Pancreas (tissue), 10 donors: ENCODE measurements around the gene TSPAN9. TPM values are rescaled to one million over a fixed set of nuclear protein-coding genes. Genes with fewer than 3 reads are reported as not detected.

Experiments
- ATAC-seq, 4 donors: fragments of 200-7000 bp; cut with Tn5 transposase; one replicate each; pipeline versions ENCODE4 v1.8.0 to v1.9.1; 2020; ENCODE audit warnings: mild to moderate bottlenecking in 4 of 4, moderate library complexity in 4 of 4
- DNase-seq, 6 donors: peaks; one replicate each; pipeline ENCODE4 v3.0.0-alpha.2; 2020
- FAIRE-seq: peaks from 2 replicates; lab custom pipeline; 2012; peaks lifted over from hg19 to GRCh38; lab: Jason Lieb, UNC
- H3K27ac ChIP-seq, 4 donors: fragments of 200-600 bp; sonication (generic); 1 replicate in 3 of 4; 2 replicates in 1 of 4; pipeline versions ENCODE4 v1.5.0 to v1.8.0; 2020
- H3K27me3 ChIP-seq, 4 donors: fragments of 200-600 bp; one replicate each; pipeline ENCODE4 v1.8.0; 2021
- H3K36me3 ChIP-seq, 3 donors: fragments of 200-600 bp; sonication (generic) in 1 of 3; one replicate each; pipeline versions ENCODE4 v1.5.0 to v1.8.0; 2020 to 2021
- H3K4me1 ChIP-seq, 3 donors: fragments of 200-600 bp; one replicate each; pipeline ENCODE4 v1.8.0; 2021
- H3K4me3 ChIP-seq, 4 donors: fragments of 200-600 bp; sonication (generic) in 2 of 4; one replicate each; pipeline versions ENCODE4 v1.5.0 to v1.8.0; 2020 to 2021
- H3K9me3 ChIP-seq, 4 donors: fragments of 200-600 bp; one replicate each; pipeline ENCODE4 v1.8.0; 2021
- WGBS, 2 donors: extraction: QIAGEN DNeasy Blood & Tissue Kit; methylation state at CpG; one replicate each; pipeline ENCODE4 v1.1.7; 2013; 5-methylcytosine and 5-hydroxymethylcytosine counted together
- intact Hi-C, 3 donors: fragments of 100-400 bp; cut with DNase I; formaldehyde crosslinking; loops; one replicate each; pipeline versions ENCODE4 v1.11.1 to v1.14.2; 2022
- polyA plus RNA-seq, 2 donors: library from polyadenylated mRNA; stranded (reverse); fragments of 200-250 nt; gene quantifications; one replicate each; pipeline ENCODE4 v1.2.3, GENCODE V29; 2013
- total RNA-seq, 6 donors: library from RNA; stranded (reverse); fragmentation: NEBNext Ultra II Directional in 4 of 6; extraction: Animal tissue kit (Norgen Biotek cat#: 25700) in 4 of 6; gene quantifications; one replicate each; pipeline versions ENCODE4 v1.2.1 to v1.2.4, GENCODE V29; 2021 to 2023
- TF ChIP-seq, protein P1 (sequence below), 4 donors: fragments of 200-600 bp; sonication (generic) in 3 of 4; IDR thresholded peaks; one replicate each; pipeline versions ENCODE4 v1.5.0 to v1.8.0; 2021; ENCODE audit warnings: antibody characterized with exemption in 4 of 4
- donor health status: healthy with polysubstance abuse.
- donor health status: DM: no; HTN: no; CAD: no; lungs with moderate emphysema.
- donor health status: DM: no; HTN: no; CAD: no.
- donor health status: control.
- donor health status: control.
- donor health status: Bipolar disorder and iron deficiency.
- donor health status: DM: yes; HTN: yes; CAD: no.
- donor health status: DM: no; HTN: no; CAD: no.
- donor health status: DM: no; HTN: no; CAD: no.
- donor health status: DM: yes; HTN: yes; CAD: no.

Gene TSPAN9
- total and polyA plus RNA-seq, 8 donors = 7.8 to 19.5 (median 13.0) TPM

DNA sequence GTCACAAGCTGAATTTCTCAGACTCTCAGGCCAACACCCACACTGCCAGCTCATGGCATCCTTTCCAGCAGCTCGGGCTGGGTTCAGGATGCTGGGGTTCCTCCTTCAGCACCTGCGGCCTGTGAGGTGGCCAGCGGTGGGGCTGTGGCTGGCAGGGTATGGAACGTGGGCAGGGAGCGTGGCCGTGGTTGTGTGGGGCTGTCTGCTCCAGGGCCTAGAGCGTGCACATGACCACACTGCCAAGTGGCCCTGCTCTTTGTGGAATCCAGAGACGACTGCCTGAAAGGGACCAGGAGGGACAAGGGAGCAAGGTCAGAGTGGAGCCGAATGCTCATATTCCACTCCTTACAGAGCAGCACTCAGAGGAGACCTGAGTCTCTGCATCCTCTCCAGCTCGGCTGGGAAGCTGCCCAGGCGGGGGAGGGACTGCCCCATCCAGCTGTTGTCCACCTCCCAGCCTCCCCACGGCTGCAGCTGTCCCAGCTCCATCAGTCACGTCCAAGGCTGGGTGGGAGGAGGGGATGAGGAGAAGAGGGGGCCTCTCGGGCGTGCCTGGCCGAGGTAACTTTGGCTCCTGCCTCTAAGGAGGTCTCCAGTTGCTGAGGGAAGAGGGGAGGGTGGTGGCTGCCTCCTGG lies 71.3 kb downstream of the TSPAN9 start:
- H3K4me3 ChIP-seq = no peak overlapping the region
- no peak for FAIRE-seq
- intact Hi-C loops = loop anchor here in 1 of 3 donors (10.0 kb wide), 1 partner anchor 66 kb away; no protein-coding TSS in a partner anchor
- TF ChIP-seq, protein P1, sequence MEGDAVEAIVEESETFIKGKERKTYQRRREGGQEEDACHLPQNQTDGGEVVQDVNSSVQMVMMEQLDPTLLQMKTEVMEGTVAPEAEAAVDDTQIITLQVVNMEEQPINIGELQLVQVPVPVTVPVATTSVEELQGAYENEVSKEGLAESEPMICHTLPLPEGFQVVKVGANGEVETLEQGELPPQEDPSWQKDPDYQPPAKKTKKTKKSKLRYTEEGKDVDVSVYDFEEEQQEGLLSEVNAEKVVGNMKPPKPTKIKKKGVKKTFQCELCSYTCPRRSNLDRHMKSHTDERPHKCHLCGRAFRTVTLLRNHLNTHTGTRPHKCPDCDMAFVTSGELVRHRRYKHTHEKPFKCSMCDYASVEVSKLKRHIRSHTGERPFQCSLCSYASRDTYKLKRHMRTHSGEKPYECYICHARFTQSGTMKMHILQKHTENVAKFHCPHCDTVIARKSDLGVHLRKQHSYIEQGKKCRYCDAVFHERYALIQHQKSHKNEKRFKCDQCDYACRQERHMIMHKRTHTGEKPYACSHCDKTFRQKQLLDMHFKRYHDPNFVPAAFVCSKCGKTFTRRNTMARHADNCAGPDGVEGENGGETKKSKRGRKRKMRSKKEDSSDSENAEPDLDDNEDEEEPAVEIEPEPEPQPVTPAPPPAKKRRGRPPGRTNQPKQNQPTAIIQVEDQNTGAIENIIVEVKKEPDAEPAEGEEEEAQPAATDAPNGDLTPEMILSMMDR (IDR thresholded peaks at IDR 0.05) = no peak
- H3K27ac ChIP-seq = no peak overlapping the region
- WGBS, 2 donors = 83 to 92% methylated on average over 16 of the region's 16 CpGs
- no peaks in the 10 kb centered on the region for H3K36me3 ChIP-seq
- no peaks in the 10 kb centered on the region for H3K9me3 ChIP-seq
- peak in 1 of 4 donors; percentile 23 for ATAC-seq
- no peaks in the 10 kb centered on the region for H3K27me3 ChIP-seq
- DNase-seq = no peak
- peaks cover 0 to 10% (median 4%) of the 10 kb centered on the region in 3 donors for H3K4me1 ChIP-seq

DNA sequence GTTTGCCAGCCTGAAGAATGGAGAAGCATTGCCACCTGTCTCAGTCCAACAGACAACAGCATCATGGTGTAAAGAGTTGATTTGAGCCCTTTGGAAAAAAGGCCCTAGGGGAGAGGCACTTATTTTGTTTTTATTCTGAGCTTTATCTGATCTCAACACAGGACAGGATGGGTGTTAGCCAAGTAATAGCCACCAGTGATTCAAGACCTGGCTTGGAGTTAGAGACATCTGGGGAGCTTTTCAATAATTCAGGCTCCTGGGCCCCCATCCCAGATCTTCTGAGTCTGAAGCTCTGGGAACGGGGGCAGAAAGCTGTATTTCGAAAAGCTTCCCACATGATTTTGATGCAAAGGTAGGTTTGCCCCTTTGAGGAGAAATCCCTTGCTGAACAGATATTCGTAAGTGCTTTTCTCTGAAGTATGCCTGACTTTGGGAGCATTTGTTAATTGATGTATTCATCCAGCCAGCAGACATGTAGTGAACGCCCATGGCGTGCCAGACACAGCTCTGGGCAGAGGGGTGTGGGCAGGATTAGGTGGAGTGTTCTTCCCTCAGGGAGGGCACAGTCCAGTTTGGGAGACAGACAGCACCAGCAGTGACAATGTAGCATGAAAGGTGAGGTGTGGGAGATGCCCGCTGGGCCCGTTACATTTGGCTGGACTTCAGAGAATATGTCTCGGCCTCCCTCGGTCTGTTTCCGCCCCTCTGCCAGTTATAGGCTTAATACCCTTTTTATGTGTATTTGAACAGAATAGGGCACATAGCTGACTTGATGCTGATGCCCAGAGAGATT lies 72.5 kb downstream of the TSPAN9 start:
- Histone ChIP-seq H3K27me3 (no peaks in the 10 kb centered on the region), H3K4me3 (no peak overlapping the region), H3K9me3 (no peaks in the 10 kb centered on the region), H3K4me1 (peaks cover 0 to 10% (median 4%) of the 10 kb centered on the region in 3 donors), H3K27ac (no peak overlapping the region), H3K36me3 (no peaks in the 10 kb centered on the region)
- intact Hi-C loops = loop anchor here in 1 of 3 donors (10.0 kb wide), 1 partner anchor 65 kb away; no protein-coding TSS in a partner anchor
- WGBS, 2 donors = 86 to 91% methylated on average over 10 of the region's 10 CpGs
- no peak for FAIRE-seq
- no peak for DNase-seq
- no peak for ATAC-seq
- TF ChIP-seq, protein P1 (IDR thresholded peaks at IDR 0.05) = no peak

- Histone ChIP-seq H3K4me1 (peaks cover 0 to 10% (median 4%) of the 10 kb centered on the region in 3 donors), H3K27ac (peak overlapping the region in 2 of 4 donors; percentile 27 to 47), H3K36me3 (no peaks in the 10 kb centered on the region), H3K4me3 (no peak overlapping the region), H3K9me3 (no peaks in the 10 kb centered on the region), H3K27me3 (no peaks in the 10 kb centered on the region)
- intact Hi-C loops = no loop called here
- DNase-seq (no peak), ATAC-seq (no peak), FAIRE-seq (no peak)
- TF ChIP-seq, protein P1 (IDR thresholded peaks at IDR 0.05) = no peak
- WGBS, 2 donors = 74 to 76% methylated on average over 5 of the region's 5 CpGs
Observed at GRCh38 chr12:3150308-3150670, 73.1 kb downstream of the TSPAN9 start.

GRCh38 chr12:3150931-3151835 lies 74.0 kb downstream of the TSPAN9 start:
- FAIRE-seq = no peak
- no peak overlapping the region for H3K4me3 ChIP-seq
- intact Hi-C loops = no loop called here
- no peaks in the 10 kb centered on the region for H3K36me3 ChIP-seq
- DNase-seq = no peak
- ATAC-seq = peak; percentile 21 to 67 (median 50)
- no peaks in the 10 kb centered on the region for H3K9me3 ChIP-seq
- H3K27ac ChIP-seq = peak overlapping the region in 3 of 4 donors; percentile 5 to 47 (median 43)
- peaks cover 0 to 10% (median 4%) of the 10 kb centered on the region in 3 donors for H3K4me1 ChIP-seq
- TF ChIP-seq, protein P1 (IDR thresholded peaks at IDR 0.05) = no peak
- WGBS, 2 donors = 63% methylated on average over 19 of the region's 19 CpGs
- no peaks in the 10 kb centered on the region for H3K27me3 ChIP-seq
